ENCODE measurements around the gene LIPH. TPM values are rescaled to one million over a fixed set of nuclear protein-coding genes. Genes with fewer than 3 reads are reported as not detected.

The LIPH gene
- total RNA-seq, 4 donors from 2014 or later: 5.8 to 27.5 (median 22.1) TPM

GRCh38 chr3:185490241-185490640 is 62.1 kb downstream of the LIPH start:
- peak overlapping the region in 1 of 4 donors; percentile 82 for H3K27ac ChIP-seq
- no peak for TF ChIP-seq POLR2A (IDR thresholded peaks at IDR 0.05)
- TF ChIP-seq, protein P1, sequence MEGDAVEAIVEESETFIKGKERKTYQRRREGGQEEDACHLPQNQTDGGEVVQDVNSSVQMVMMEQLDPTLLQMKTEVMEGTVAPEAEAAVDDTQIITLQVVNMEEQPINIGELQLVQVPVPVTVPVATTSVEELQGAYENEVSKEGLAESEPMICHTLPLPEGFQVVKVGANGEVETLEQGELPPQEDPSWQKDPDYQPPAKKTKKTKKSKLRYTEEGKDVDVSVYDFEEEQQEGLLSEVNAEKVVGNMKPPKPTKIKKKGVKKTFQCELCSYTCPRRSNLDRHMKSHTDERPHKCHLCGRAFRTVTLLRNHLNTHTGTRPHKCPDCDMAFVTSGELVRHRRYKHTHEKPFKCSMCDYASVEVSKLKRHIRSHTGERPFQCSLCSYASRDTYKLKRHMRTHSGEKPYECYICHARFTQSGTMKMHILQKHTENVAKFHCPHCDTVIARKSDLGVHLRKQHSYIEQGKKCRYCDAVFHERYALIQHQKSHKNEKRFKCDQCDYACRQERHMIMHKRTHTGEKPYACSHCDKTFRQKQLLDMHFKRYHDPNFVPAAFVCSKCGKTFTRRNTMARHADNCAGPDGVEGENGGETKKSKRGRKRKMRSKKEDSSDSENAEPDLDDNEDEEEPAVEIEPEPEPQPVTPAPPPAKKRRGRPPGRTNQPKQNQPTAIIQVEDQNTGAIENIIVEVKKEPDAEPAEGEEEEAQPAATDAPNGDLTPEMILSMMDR (IDR thresholded peaks at IDR 0.05): no peak
- DNase-seq: no peak
- peaks cover 0 to 4% (median 0%) of the 10 kb centered on the region in 4 donors for H3K4me1 ChIP-seq
- H3K9me3 ChIP-seq: no peaks in the 10 kb centered on the region
- H3K36me3 ChIP-seq: peaks cover 0 to 88% (median 0%) of the 10 kb centered on the region in 3 donors
- H3K4me3 ChIP-seq: no peak overlapping the region
- no peaks in the 10 kb centered on the region for H3K27me3 ChIP-seq

DNA sequence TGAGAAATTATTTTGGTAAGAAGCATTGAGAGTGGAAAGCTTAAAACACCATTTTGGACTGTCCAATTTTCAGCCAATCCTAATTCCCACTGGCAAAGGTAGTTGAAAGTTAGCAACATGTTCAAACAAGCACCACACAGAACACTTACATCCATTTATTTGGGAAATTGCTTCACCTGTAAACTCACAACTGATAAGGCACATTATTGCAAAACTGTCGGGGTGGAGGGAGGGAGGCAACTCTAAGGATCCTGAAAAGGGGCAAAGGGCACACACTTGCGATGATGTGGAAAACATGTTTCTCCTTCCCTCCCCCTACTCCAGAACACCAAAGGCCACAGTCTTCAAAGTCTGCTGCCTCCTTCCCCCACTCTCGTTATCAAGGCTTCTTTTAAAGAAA is 62.9 kb downstream of the LIPH start:
- no peak for TF ChIP-seq POLR2A (IDR thresholded peaks at IDR 0.05)
- TF ChIP-seq, protein P1 (IDR thresholded peaks at IDR 0.05): no peak
- peak overlapping the region in 1 of 4 donors; percentile 82 for H3K27ac ChIP-seq
- no peaks in the 10 kb centered on the region for H3K27me3 ChIP-seq
- peaks cover 0 to 4% (median 0%) of the 10 kb centered on the region in 4 donors for H3K4me1 ChIP-seq
- DNase-seq: peak in 1 of 3 donors; percentile 72
- H3K9me3 ChIP-seq: no peaks in the 10 kb centered on the region
- no peak overlapping the region for H3K4me3 ChIP-seq
- peaks cover 0 to 85% (median 0%) of the 10 kb centered on the region in 3 donors for H3K36me3 ChIP-seq

GRCh38 chr3:185488465-185488864 is 63.9 kb downstream of the LIPH start:
- Histone ChIP-seq H3K36me3 (peaks cover 0 to 75% (median 0%) of the 10 kb centered on the region in 3 donors), H3K4me1 (peaks cover 0 to 4% (median 0%) of the 10 kb centered on the region in 4 donors), H3K4me3 (no peak overlapping the region), H3K9me3 (no peaks in the 10 kb centered on the region), H3K27ac (no peak overlapping the region), H3K27me3 (no peaks in the 10 kb centered on the region)
- TF ChIP-seq, protein P1 (IDR thresholded peaks at IDR 0.05): no peak
- no peak for TF ChIP-seq POLR2A (IDR thresholded peaks at IDR 0.05)
- DNase-seq: no peak

- Histone ChIP-seq H3K36me3 (peaks cover 0 to 75% (median 0%) of the 10 kb centered on the region in 3 donors), H3K4me1 (peaks cover 0 to 4% (median 0%) of the 10 kb centered on the region in 4 donors), H3K4me3 (no peak overlapping the region), H3K27me3 (no peaks in the 10 kb centered on the region), H3K27ac (no peak overlapping the region), H3K9me3 (no peaks in the 10 kb centered on the region)
- DNase-seq: no peak
- no peak for TF ChIP-seq POLR2A (IDR thresholded peaks at IDR 0.05)
- TF ChIP-seq, protein P1 (IDR thresholded peaks at IDR 0.05): no peak
Measured at GRCh38 chr3:185486394-185486793, 66.0 kb downstream of the LIPH start.

GRCh38 chr3:185484296-185484695 is 68.1 kb downstream of the LIPH start:
- DNase-seq: no peak
- TF ChIP-seq POLR2A (IDR thresholded peaks at IDR 0.05): no peak
- TF ChIP-seq, protein P1 (IDR thresholded peaks at IDR 0.05): no peak
- H3K27ac ChIP-seq: no peak overlapping the region
- H3K4me1 ChIP-seq: peaks cover 0 to 3% (median 0%) of the 10 kb centered on the region in 4 donors
- peaks cover 0 to 79% (median 0%) of the 10 kb centered on the region in 3 donors for H3K36me3 ChIP-seq
- H3K4me3 ChIP-seq: no peak overlapping the region
- H3K27me3 ChIP-seq: no peaks in the 10 kb centered on the region
- no peaks in the 10 kb centered on the region for H3K9me3 ChIP-seq
